Epithelial cell of proximal tubule (primary cell): ENCODE data around the gene PHF21A. TPM values are rescaled to one million over a fixed set of nuclear protein-coding genes. Genes with fewer than 3 reads are reported as not detected.

Experiments used
- DNase-seq: peaks from one replicate; pipeline ENCODE4 v3.0.0-alpha.2; 2011; ENCODE audit warnings: low read depth
- H3K4me3 ChIP-seq: 2 replicates; pipeline ENCODE4 v1.5.1; 2011; ENCODE audit warnings: low read depth, mild to moderate bottlenecking, low read length
- total RNA-seq: library from RNA; depleted of rRNA; stranded (reverse); fragments of >200 nt; gene quantifications from 2 replicates; pipeline ENCODE4 v1.2.3, GENCODE V29; 2015
- TF ChIP-seq, protein P1 (sequence below): conservative IDR thresholded peaks from 2 replicates; pipeline ENCODE4 v1.5.1; 2012; ENCODE audit warnings: low read depth, mild to moderate bottlenecking, low read length

PHF21A gene
- total RNA-seq, 1 donor from 2014 or later, result 5.8 TPM

DNA sequence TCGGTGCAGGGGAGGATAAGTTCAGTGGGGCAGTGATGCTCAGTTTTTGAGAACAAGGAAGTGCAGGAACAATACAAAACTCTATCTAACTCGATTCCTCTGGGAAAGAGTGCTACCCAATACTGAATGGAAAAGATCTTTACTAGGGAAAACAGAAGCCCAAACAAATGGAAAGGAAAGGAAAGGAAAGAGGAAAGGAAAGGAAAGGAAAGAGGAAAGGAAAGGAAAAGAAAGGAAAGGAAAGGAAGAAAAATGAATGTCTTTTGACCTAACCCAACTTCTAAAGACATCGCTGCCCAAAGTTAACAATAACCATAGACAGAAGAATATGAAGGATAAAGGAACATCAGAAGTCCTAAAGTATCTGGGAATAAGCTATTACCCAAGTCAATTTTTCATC, 41.6 kb downstream of the PHF21A start:
- DNase-seq, result no peak
- TF ChIP-seq, protein P1, sequence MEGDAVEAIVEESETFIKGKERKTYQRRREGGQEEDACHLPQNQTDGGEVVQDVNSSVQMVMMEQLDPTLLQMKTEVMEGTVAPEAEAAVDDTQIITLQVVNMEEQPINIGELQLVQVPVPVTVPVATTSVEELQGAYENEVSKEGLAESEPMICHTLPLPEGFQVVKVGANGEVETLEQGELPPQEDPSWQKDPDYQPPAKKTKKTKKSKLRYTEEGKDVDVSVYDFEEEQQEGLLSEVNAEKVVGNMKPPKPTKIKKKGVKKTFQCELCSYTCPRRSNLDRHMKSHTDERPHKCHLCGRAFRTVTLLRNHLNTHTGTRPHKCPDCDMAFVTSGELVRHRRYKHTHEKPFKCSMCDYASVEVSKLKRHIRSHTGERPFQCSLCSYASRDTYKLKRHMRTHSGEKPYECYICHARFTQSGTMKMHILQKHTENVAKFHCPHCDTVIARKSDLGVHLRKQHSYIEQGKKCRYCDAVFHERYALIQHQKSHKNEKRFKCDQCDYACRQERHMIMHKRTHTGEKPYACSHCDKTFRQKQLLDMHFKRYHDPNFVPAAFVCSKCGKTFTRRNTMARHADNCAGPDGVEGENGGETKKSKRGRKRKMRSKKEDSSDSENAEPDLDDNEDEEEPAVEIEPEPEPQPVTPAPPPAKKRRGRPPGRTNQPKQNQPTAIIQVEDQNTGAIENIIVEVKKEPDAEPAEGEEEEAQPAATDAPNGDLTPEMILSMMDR, result no peak

DNA sequence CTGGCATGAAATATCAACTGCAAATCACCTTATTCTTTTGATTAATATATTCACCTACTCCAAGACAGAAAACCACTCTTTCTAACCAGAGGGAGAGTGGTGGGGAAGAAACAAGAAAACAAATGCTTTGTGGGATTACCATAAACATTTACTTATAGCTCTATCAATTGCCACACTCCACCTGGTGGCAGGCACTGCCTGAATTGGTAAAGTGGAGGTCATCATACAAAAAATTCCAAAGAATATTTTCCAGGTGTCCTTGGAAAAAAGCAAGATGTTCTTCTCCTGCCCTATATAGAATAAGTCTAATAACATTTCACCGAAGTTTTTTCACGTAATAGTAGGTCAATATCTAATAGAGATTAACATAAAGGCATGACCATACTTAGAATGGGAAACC, 45.3 kb downstream of the PHF21A start:
- no peak overlapping the region for H3K4me3 ChIP-seq
- DNase-seq, result no peak
- TF ChIP-seq, protein P1, result peak; percentile 37

More for the DNA sequence above, 41.6 kb downstream of the PHF21A start:
- no peak overlapping the region for H3K4me3 ChIP-seq

DNA sequence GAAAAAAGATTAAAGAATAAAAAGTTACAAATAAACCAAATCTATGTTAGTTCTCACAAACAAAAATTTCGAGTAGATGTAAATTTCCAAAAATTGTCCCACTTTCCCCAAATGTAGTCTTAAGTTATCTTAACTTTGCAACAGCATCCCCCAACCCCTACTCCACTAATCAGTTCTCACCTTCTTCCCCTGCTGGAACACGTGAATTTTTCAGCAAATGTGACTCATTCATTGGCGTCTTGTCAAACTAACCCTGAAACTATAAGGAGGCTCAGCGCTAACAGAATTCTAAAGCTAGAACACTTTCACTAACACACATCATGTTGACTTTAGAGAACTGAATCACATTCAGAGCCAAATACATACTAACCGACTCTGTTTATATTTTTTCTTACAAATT, 46.1 kb downstream of the PHF21A start:
- TF ChIP-seq, protein P1, result no peak
- no peak overlapping the region for H3K4me3 ChIP-seq
- no peak for DNase-seq

DNA sequence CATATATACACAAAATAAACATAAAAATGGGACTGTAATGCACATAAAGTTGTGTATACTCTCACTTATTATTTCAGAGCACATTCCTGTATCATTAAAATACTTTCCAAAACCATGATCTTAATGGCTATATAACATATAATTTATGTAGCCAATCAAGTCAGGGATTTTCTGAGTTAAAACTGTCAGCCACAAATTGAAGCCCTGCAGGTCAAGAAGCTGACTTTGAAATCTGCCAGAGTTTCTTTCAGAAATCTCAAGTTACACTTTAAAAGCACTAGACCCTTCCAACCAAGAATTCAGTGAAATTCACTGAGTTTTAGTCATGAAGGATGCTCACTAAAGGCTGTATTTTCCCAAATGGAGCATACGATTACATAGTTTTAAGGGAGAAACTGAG, 47.6 kb downstream of the PHF21A start:
- DNase-seq, result no peak
- TF ChIP-seq, protein P1, result no peak
- no peak overlapping the region for H3K4me3 ChIP-seq

DNA sequence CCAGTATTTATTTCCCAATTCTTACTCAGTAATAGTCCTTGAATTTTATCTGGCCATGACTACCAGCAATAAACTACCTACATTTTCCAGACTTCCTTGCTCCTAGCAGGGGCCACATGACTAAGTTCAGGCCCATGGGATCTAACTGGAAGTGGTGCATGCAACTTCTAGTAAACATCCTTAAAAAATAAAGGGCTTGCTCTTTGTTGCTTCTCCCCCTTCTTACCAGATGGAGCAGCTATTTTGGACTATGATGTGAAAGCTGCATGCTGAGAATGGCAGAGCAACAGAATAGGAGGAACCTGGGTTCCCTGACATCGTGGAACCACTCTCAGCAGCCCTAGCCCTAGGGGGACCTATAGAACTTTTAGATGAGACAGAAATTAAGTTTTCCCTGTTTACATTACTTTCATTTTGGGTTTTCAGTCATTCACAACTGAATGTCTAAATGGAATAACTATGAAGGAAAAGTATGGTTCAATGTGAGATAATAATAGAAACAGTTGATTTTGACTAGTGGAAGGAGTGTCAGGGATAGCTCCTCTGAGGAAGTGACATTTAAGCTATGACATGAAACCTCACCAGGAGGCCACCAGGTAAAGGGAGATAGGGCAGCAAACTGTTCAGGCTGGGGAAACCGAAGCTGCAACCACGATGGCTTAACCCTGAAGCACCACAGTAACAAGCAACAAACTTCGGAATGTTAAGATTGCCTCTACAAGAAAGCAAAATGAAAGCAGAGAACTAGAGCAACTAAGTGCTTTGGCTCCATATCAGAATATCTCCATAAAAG, 48.9 kb downstream of the PHF21A start:
- H3K4me3 ChIP-seq, result no peak overlapping the region
- DNase-seq, result no peak
- TF ChIP-seq, protein P1, result no peak

DNA sequence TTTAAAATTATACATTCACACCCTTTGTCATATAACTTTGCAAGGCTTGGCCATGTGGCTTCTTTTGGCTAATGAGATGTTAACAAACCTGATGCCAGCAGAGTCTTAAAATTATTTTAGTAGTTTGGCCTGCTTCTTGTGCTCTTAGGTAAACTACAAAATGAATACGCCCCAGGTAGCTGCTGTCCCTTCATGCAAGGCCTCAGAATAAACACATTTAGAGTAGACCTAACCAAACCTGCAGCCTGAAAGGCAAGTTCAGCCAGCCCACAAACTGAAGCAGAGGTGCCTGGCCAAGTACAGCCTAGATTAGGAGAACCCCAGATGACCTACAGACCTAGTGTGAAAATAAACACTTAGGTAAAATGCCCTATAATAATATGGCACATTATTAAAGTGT, 50.2 kb downstream of the PHF21A start:
- no peak overlapping the region for H3K4me3 ChIP-seq
- TF ChIP-seq, protein P1, result no peak
- no peak for DNase-seq

DNA sequence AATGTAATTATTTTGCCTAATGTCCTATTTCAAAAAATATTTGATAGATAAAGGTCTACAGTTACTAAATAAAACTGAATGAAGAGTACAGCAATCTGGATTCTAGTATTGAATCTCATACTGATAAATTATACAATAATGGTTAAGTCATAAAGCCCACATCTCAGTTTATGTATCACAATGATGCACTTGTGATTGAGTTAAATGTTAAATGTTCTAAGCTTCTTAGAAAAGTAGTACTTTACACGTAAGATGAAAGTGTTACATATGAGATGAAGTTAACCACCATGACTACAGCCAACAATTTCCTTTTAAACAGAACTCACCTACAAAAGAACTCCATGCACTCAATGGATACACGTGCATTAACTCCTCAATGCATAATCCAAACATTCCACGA, 51.7 kb downstream of the PHF21A start:
- no peak overlapping the region for H3K4me3 ChIP-seq
- TF ChIP-seq, protein P1, result no peak
- no peak for DNase-seq
